SU-DHL-6 (cell line): ENCODE results near the gene SLC39A10.

Experiments
- H2AFZ ChIP-seq: fragments of 200-600 bp; sonication (generic); 2 replicates; pipeline ENCODE4 v1.6.1; 2014; ENCODE audit warnings: low read depth, mild to moderate bottlenecking, moderate library complexity, mixed read lengths, antibody characterized with exemption, low read length; ENCODE audit not compliant: severe bottlenecking
- H3F3A ChIP-seq: fragments of 200-600 bp; shearing (Covaris generic); 2 replicates; pipeline ENCODE4 v1.6.0; 2016; ENCODE audit warnings: antibody characterized with exemption, mild to moderate bottlenecking; ENCODE audit not compliant: insufficient read depth
- H3K27ac ChIP-seq: fragments of 200-600 bp; sonication (generic); 2 replicates; pipeline ENCODE4 v1.5.1; 2016; ENCODE audit warnings: low read depth, mild to moderate bottlenecking, low read length, moderate library complexity, mixed read lengths
- H3K27me3 ChIP-seq: fragments of 200-600 bp; sonication (generic), shearing (Covaris generic); 2 replicates; pipeline ENCODE4 v1.6.0; 2014; ENCODE audit warnings: mild to moderate bottlenecking, low read length
- H3K36me3 ChIP-seq: fragments of 200-600 bp; sonication (generic); 2 replicates; pipeline ENCODE4 v1.6.1; 2014; ENCODE audit warnings: mild to moderate bottlenecking, low read length, mixed read lengths
- H3K4me2 ChIP-seq: fragments of 300-600, 200-600 bp; shearing (Covaris generic), sonication (generic); 2 replicates; pipeline ENCODE4 v1.6.0; 2014; ENCODE audit warnings: low read length, low read depth, mild to moderate bottlenecking; ENCODE audit not compliant: poor library complexity, severe bottlenecking
- H3K4me3 ChIP-seq: fragments of 200-600 bp; sonication (generic); 2 replicates; pipeline ENCODE4 v1.5.1; 2014; ENCODE audit warnings: antibody characterized with exemption, low read length, mild to moderate bottlenecking, mixed read lengths; ENCODE audit not compliant: insufficient read depth, poor library complexity, severe bottlenecking
- H3K79me2 ChIP-seq: fragments of 200-600 bp; sonication (generic); 2 replicates; pipeline ENCODE4 v1.6.1; 2014; ENCODE audit warnings: mild to moderate bottlenecking, low read length, moderate library complexity; ENCODE audit not compliant: insufficient read depth
- H3K9ac ChIP-seq: fragments of 200-600 bp; sonication (generic); 2 replicates; pipeline ENCODE4 v1.7.0; 2014; ENCODE audit warnings: mild to moderate bottlenecking, low read length
- H3K9me2 ChIP-seq: fragments of 200-600 bp; sonication (generic); replicated peaks from 2 replicates; pipeline ENCODE4 v1.6.1; 2014; ENCODE audit warnings: low read length; ENCODE audit not compliant: insufficient read depth
- H3K9me3 ChIP-seq: fragments of 200-600 bp; sonication (generic); 2 replicates; pipeline ENCODE4 v1.6.1; 2014; ENCODE audit warnings: low read length, mixed read lengths; ENCODE audit not compliant: insufficient read depth
- H4K20me1 ChIP-seq: fragments of 200-600 bp; sonication (generic); 2 replicates; pipeline ENCODE4 v1.6.1; 2014; ENCODE audit warnings: low read depth, mild to moderate bottlenecking, antibody characterized with exemption, low read length, moderate library complexity, mixed read lengths
- CTCF ChIP-seq: fragments of 200-600 bp; sonication (generic); IDR thresholded peaks from one replicate; pipeline ENCODE4 v1.5.1; 2017; ENCODE audit warnings: antibody characterized with exemption, mild to moderate bottlenecking, low read length, moderate library complexity; ENCODE audit not compliant: insufficient read depth, poor library complexity, severe bottlenecking
- EZH2phosphoT487 ChIP-seq: fragments of 200-600 bp; sonication (generic), shearing (Covaris generic); conservative IDR thresholded peaks from 2 replicates; pipeline ENCODE4 v1.6.1; 2018; ENCODE audit warnings: mild to moderate bottlenecking, antibody characterized with exemption, low read length, moderate library complexity, mixed read lengths

SLC39A10 gene

GRCh38 chr2:195649629-195650190 lies 7.3 kb upstream of the SLC39A10 start:
- Histone ChIP-seq H3K27ac (no peak overlapping the region), H3K9me3 (no peaks in the 10 kb centered on the region), H3K79me2 (no peaks in the 10 kb centered on the region), H3K4me2 (peak overlapping the region; percentile 19), H3K9ac (no peak overlapping the region), H2AFZ (peak overlapping the region; percentile 57), H4K20me1 (no peaks in the 10 kb centered on the region), H3F3A (no peaks in the 10 kb centered on the region; the same call in 1 of the 2 replicates), H3K9me2 (no peaks in the 10 kb centered on the region), H3K27me3 (no peaks in the 10 kb centered on the region), H3K36me3 (no peaks in the 10 kb centered on the region), H3K4me3 (no peak overlapping the region)
- TF ChIP-seq EZH2phosphoT487 (no peak), CTCF (no peak)

- no peaks in the 10 kb centered on the region for H3K36me3 ChIP-seq
- H3F3A ChIP-seq, result no peaks in the 10 kb centered on the region; the same call in 1 of the 2 replicates
- no peak overlapping the region for H3K27ac ChIP-seq
- H3K79me2 ChIP-seq, result no peaks in the 10 kb centered on the region
- no peak for TF ChIP-seq CTCF
- no peak for TF ChIP-seq EZH2phosphoT487
- no peak overlapping the region for H3K4me3 ChIP-seq
- no peak overlapping the region for H3K9ac ChIP-seq
- no peak overlapping the region for H2AFZ ChIP-seq
- no peaks in the 10 kb centered on the region for H3K9me3 ChIP-seq
- H3K27me3 ChIP-seq, result no peaks in the 10 kb centered on the region
- H3K9me2 ChIP-seq, result no peaks in the 10 kb centered on the region
- no peaks in the 10 kb centered on the region for H4K20me1 ChIP-seq
- H3K4me2 ChIP-seq, result no peak overlapping the region
Measured at GRCh38 chr2:195651046-195651445, 6.0 kb upstream of the SLC39A10 start.

- no peak overlapping the region for H3K4me2 ChIP-seq
- no peaks in the 10 kb centered on the region for H3K9me2 ChIP-seq
- H3K4me3 ChIP-seq, result no peak overlapping the region
- H3K79me2 ChIP-seq, result no peaks in the 10 kb centered on the region
- H3F3A ChIP-seq, result no peaks in the 10 kb centered on the region; the same call in 1 of the 2 replicates
- H3K36me3 ChIP-seq, result no peaks in the 10 kb centered on the region
- H2AFZ ChIP-seq, result no peak overlapping the region
- no peaks in the 10 kb centered on the region for H3K27me3 ChIP-seq
- H3K27ac ChIP-seq, result no peak overlapping the region
- no peaks in the 10 kb centered on the region for H3K9me3 ChIP-seq
- no peaks in the 10 kb centered on the region for H4K20me1 ChIP-seq
- TF ChIP-seq EZH2phosphoT487 (no peak), CTCF (no peak)
- H3K9ac ChIP-seq, result no peak overlapping the region
Measured at GRCh38 chr2:195652911-195653310, 4.1 kb upstream of the SLC39A10 start.
